ENCODE results near the gene MAB21L4. TPM values are rescaled to one million over a fixed set of nuclear protein-coding genes. Genes with fewer than 3 reads are reported as not detected.
"Not testable (repeated sequence)": the region's sequence is repeated elsewhere in the genome, so short reads cannot be mapped to it uniquely, and the experiment has no call there.

The MAB21L4 gene
- total RNA-seq, 1 experiment from 2014 or later: not detected

DNA sequence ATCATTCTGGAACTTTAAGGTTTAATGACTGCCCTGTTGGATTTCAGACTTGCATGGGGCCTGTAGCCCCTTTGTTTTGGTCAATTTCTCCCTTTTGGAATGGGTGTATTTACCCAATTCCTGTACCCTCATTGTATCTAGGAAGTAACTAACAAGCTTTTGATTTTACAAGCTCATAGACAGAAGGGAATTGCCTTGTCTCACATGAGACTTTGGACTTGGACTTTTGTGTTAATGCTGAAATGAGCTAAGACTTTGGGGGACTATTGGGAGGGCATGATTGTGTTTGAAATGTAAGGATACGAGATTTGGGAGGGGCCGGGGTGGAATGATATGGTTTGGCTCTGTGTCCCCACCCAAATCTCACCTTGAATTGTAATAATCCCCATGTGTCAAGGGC, 49.6 kb downstream of the MAB21L4 start:
- DNase-seq (ENCODE audit: low read depth): not testable (repeated sequence)

DNA sequence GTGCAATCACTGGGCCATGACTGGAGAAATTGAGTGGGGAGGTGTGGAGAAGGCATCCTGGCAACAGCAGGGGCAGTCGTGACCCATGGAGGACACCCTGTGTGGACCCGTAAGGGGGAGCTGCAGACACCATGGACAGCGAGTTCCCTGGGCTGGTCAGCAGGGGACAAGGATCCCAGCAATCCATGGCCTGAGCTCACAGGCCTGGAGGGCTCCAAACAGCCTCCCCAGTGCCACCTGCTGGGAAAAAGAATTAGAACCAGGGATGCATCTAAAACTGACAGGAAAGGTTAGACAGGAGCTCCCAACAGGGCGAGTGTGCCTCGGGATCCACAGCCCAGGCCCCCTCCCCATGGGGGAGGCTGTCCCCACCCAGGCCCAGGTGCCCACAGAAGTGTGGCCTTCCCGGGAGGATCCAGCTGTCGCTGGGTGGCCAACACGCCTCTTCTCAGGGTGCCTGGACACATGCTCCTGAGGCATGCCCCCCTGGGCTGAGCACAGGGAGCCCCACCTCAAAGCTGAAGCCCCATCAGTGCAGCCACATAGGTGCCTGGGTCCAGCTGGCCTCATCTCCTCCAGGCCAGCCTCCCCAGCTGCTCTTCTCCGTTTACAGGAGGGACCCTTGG, 55.4 kb downstream of the MAB21L4 start:
- peak; percentile 72 for DNase-seq (ENCODE audit: low read depth)

DNA sequence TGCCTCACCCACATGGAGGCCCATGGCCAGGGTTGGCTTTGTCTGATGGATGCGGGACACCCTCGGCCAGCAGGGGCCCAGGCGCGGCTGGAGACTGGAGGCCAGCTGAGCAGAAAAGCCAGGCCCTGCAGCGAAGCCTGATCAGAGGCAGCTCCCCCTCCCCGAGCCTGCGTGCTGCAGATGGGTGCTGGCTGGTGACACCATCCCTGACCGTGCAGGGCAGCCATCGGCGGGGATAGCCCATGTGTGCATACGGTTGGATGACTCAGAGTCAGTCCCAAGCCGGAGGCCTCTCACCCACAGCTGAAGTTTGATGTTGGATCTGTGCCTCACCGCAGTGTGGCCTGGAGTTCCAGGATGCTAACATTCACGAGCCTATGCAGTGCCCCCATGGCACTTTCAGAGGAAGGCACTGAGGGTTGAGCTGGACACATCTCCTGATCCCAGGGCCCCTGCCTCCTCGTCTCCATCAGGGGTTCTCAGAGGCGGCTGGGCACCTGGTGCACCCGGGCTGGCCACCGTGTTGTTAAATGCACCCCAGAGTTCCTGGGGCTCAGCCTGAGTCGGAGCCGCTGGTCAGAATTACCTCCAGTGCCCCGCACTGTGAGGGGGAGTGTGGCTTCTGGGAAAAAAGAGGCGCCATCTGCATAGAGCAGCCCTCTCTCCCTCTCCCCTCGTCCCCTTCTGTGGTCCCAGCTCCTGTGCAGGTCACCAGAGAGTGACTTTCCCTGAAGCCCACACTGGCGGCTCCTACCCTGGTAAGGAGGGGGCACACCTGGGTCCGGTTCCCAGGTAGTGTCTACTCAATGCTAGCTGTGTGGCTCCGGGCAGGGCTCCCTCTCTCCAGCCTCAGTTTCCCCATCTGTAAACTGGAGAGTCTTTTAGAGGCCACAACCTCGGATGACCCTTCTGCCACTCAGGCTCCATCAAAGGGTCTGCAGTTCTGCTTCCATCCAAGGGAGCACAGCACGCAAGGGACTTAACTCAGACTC, 56.5 kb downstream of the MAB21L4 start:
- DNase-seq (ENCODE audit: low read depth): peak; percentile 67

DNA sequence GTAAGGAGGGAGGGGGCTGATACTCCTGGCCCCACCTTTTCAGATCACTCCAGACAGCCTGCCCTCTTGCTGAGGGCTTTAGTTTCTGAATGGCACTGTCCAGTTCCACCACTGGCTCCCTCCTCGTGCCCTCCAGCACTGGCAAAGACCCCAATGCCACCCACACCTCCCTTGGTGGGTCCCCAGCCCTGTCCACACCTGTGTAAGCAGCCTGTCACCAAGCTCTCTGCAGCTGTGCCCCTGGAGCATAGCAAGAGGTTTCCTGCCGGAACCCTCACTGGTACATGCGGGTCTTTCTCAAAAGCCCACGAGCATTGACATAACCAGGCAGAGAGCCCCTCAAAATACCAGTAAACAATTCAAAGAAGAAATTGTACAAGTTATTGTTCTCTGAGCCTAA, 58.3 kb downstream of the MAB21L4 start:
- no peak for DNase-seq (ENCODE audit: low read depth)

DNA sequence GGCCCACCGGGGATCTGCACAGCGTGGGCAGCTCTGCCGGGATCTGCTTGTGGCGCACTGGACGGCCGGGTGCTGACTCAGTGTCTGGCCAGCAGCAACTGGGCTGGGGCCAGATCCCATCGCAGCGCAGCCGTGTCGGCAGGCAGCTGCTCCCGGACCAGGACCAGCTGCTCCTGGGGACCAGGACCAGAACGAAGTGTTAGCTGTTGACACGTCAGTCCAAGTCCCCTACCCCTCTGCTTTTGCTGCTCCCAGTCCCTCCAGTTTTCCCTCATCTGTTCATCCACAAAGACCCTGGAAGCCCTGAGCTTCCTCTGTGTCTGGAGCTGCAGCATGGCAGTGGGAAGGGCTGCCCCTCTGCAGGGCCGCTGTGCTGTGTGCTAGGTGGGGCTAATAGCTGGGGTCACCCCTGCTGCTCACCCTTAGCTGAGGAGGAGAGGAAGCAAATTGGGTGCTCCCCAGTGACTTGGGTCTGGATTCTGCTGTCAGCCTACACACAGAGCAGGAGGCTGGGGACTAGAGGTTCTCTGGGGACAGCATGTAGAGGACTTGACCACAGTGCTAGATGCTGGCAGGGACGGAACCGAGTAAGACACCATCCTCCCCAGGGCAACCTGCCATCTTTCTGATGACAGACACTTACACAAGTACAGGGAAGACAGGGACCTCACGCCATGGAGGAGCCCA, 59.0 kb downstream of the MAB21L4 start:
- DNase-seq (ENCODE audit: low read depth): no peak

Other genes starting within 250 kb of the MAB21L4 start
- gene AQP12B, start 213.3 kb downstream of the MAB21L4 start, total RNA-seq (2014; rRNA removed; shearing (Covaris generic)): not detected in 2 replicates
- gene AQP12A, start 204.3 kb downstream of the MAB21L4 start, total RNA-seq (2014; rRNA removed; shearing (Covaris generic)): not detected in 2 replicates
- 0.14 TPM in 1 of 2 replicates, not detected in the other for gene KIF1A, start 75.9 kb downstream of the MAB21L4 start, total RNA-seq (2014; rRNA removed; shearing (Covaris generic))
- not detected in 2 replicates for gene AGXT, start 27.3 kb downstream of the MAB21L4 start, total RNA-seq (2014; rRNA removed; shearing (Covaris generic))
- gene CROCC2, start 10.2 kb upstream of the MAB21L4 start, total RNA-seq (2014; rRNA removed; shearing (Covaris generic)): not detected in 2 replicates
- gene SNED1, start 102.5 kb upstream of the MAB21L4 start, total RNA-seq (2014; rRNA removed; shearing (Covaris generic)): 1.8 and 2.7 TPM in 2 replicates
- gene MTERF4, start 206.1 kb upstream of the MAB21L4 start, total RNA-seq (2014; rRNA removed; shearing (Covaris generic)): 39.2 and 43.0 TPM in 2 replicates